Putamen (tissue), 1 donor: ENCODE results near the gene RIMS1.
"Not testable (repeated sequence)": the region's sequence is repeated elsewhere in the genome, so short reads cannot be mapped to it uniquely, and the experiment has no call there.

ENCODE experiments used
- DNase-seq: peaks from one replicate; pipeline ENCODE4 v3.0.0-alpha.2; 2016; ENCODE audit warnings: low spot score

The RIMS1 gene

DNA sequence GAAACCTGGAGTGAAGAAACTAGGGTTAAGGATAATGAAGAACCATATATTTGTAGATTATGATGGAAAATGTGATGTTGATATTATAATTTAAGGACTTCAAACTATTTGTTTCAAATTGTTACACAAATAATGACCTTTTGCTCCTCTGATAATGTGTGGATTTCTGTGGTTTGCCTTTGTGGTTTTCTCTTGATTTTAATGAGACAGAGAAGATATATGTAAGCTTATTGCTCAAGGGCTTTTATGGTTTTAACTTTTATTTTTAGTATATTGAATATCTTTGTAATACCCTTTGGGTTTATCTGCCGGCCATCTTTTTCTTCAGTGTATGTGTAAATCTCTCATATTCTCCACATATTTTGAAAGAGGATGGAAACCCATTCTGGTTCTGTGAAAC, 362.3 kb downstream of the RIMS1 start:
- DNase-seq, result no peak

DNA sequence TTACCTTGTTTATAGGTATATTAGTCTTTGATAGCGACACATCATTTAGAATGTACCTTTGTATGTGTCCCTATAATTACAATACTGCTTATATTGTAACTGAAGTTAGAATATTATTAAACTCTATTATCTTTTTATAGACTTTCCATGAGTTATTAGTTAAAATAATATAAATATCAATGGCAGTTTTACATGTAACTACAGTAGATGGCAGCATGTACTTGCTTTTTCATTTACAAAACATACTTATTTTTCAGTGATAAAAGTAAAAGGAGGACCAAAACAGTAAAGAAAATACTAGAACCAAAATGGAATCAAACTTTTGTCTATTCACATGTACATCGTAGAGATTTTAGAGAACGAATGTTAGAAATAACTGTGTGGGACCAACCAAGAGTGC, 364.3 kb downstream of the RIMS1 start:
- no peak for DNase-seq

DNA sequence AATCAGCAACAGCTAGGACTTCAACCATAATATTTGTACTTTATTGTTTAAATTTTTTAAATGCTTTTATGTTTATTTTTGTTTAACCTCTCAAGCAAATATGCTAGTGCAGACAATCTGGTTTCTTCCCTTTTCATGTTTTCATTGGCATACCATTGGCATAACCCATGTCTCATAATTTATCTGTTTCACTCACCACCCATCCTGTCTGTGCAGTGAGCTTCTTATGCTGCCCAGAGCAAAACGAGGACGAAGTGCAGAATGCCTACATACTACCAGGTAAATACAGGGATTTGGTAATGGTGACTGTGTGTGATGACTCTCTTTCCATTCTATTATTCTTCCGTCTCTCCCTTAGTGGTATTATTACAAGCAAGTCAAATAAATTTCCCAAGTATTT, 374.1 kb downstream of the RIMS1 start:
- DNase-seq, result no peak

DNA sequence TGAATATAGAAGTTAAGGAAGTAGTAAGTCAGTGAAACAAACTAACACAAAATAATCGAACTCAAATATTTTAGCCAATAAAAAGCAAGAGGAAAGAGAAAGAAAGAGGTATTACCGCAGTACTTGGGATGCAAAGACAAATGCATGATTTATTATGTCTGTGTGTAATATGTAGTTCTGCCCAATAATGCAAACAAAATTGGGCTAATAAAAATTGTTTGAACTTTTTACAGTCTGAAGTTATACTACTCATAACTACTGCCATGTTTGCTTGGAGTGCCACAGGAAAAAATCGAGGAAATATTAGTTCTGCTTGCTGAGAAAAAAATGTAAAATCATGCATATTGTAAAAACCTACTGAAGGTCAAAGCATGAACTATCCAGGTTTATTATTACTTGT, 375.2 kb downstream of the RIMS1 start:
- no peak for DNase-seq

DNA sequence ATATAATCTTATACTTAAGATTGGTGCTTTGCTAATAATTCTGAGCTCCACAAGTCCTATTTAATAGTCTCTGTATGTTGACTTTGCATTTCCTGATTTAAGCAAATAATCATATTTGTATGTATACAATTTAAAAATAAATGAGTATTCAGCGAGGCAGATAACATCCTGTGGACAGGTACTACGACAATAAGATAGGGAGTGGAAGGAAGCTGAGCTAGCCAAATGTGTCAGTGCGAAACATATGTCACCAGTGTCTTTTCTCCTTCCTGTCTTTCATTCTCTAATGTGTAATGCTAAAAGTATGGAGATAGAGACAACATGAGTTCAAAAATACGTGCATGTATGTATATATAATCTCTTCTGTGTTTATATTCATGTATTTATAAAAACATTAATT, 375.9 kb downstream of the RIMS1 start:
- no peak for DNase-seq

DNA sequence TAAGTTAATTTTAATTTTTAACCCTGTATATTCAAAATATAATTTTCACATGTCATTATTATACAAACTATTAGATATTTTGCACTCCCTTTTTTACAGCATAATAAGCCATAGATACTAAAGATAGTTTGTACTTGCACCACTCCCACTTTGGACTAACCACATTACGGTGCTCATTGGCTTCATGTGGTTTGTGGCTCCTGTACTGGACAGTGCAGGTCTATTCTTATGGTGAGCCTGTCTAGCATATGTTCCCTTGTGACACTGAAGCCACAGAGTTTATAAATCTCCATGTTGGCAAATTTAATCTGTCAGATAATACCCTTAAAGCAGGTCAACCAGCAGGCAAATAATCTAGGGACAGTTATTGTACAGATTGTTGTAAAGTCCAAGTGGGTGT, 381.1 kb downstream of the RIMS1 start:
- DNase-seq, result no peak

DNA sequence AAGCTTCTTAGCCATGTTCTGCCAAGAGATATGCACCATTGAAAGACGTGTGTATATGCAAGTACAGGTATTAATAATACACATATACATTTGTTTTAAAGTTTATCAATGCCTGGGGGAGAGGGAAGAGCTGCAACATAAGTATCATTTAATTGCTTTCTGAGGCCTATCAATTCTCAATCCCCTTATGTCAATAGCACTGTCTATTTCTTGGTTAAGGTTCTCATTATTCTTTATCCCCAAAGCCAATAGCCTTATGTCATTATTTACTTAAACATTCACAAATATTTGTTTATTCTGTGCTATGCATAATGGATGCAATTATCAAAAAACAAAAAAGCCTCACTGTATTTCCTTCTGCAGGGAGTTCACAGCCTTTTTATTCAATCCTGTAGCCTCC, 385.2 kb downstream of the RIMS1 start:
- no peak for DNase-seq

DNA sequence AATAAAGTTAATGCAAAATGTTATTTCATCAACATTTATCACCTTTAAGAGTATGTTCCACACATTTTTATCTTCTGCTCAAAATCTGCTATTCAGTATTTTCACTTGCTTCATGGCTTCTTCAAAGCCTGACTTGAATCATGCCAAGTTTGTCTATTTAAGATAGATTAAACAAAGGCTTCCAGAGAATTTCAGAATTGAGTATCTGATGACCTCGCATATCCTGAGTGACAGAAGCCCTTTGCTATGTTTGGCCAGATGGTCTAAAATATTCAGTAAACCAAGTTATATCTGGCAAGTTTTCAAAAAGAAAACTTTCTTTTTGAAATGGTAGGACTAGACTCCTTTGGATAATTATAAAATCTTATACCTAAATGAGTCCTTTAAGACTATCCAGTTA, 386.6 kb downstream of the RIMS1 start:
- DNase-seq, result no peak

DNA sequence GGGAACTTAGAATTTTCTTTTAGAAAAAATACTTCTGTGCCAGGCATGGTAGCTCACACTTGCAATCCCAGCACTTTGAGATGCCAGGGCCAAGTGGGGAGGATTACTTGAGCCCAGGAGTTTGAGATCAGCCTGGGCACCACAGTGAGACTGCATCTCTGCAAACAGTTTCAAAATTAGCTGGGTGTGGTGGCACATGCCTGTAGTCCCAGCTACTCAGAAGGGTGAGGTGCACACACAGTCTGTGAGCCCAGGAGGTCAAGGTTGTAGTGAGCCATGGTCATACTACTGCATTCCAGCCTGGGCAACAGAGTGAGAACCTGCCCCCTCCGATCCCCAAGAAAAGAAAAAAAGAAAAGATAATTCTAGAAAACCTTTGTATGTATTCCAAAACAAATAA, 389.5 kb downstream of the RIMS1 start:
- no peak for DNase-seq

DNA sequence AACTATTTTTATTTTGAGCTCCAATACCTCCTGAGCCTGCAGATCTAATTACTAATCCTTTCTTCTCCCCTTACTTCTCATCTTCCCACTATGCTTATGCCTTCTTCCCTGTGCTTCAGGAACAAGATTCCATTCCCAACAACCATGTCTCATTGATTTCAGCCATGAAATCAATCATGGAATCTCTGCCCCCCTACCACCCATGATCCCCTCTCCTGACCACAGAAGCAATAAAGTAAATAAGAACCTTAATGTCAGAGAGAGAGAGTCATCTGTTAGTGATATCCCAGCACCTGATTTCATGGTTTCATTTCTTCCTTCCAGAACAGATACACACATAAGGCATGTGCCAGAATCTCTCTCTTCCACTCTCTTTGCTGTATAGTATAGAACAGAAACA, 395.9 kb downstream of the RIMS1 start:
- DNase-seq, result no peak

DNA sequence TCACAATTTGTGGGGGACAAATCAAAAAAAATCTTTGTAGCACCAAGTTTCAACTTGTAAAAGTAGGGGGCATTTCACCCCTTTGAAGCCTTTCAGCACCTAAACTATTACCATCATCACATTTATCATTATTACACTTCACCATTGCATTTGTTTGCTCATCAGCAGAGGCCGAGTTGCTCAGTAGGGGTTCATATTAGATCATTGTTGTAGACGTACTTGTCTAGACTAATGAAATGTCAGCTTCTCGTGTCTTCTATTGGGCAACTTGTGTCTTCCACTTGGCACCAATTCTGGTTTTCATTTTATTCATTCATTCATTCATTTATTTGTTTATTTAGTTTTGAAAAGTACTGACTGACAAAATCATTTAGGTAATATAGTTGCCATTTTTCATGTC, 397.2 kb downstream of the RIMS1 start:
- DNase-seq, result no peak

DNA sequence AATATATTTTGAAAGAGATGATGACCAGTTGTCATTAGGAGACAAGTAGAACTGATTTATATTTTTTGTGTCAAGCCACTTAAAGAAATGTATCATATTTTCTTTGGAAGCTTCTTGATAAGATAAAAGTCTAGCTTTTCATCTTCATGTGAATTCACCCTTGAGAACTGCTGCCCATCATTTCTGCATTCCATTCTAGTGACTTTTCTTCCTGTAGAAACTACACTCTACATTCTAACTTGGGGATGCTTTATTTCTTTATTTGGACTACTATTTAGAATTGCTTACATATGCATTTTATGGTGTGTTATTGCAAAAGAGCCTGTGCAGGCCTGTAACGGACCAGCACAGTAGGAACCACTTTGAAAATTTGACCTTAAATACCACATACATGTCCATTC, 400.6 kb downstream of the RIMS1 start:
- DNase-seq, result no peak

DNA sequence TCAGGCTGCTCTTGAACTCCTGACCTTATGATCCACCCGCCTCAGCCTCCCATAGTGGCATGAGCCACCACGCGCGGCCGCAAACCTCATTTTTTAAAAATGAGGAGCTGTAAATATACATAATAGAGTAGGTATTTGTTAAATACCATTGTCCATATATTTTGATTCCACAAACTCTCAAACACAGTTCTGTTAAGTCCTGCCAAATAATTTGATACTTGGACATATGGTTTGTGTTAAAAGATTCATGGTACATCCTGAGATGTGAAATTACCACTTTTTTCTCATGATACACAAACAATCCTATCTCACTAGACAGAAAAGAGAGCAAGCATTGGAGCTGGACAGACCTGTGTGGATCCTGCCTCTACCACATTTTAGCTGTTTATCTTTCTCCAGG, 401.5 kb downstream of the RIMS1 start:
- no peak for DNase-seq

DNA sequence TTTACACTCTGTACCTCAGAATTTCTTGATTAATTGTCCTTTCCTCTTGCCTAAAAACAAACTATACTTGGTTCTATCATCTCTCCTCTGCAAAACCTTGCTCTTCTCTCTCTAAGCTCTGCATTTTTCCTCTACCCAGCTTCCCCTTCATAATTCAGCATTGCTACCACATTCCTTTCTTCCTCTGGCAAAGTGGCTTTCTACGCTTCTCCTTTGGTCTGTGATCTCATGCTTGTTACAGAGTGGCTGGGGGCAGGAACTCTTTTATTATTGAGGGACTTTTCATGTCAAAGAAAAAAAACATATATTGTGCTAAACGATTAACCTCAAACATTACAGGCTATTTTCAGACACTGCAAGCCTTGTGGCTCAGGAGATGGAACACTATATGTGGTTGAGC, 402.2 kb downstream of the RIMS1 start:
- DNase-seq, result no peak

DNA sequence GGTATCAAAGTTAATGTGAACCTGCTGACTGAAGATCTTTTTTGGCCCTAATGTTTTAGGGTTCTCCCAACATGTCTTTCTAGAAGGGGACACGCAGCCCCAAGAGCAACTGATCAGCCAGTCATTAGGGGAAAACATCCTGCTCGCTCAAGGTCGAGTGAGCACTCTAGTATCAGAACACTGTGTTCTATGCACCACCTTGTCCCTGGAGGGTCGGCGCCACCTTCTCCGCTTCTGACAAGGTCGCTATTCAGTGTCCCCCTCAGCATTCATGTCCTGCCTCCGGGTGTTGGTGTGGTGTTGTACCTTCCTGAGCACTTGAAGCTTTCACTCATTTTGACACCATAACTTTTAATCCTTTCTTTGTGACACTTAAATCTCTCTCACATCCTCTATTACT, 404.3 kb downstream of the RIMS1 start:
- no peak for DNase-seq

DNA sequence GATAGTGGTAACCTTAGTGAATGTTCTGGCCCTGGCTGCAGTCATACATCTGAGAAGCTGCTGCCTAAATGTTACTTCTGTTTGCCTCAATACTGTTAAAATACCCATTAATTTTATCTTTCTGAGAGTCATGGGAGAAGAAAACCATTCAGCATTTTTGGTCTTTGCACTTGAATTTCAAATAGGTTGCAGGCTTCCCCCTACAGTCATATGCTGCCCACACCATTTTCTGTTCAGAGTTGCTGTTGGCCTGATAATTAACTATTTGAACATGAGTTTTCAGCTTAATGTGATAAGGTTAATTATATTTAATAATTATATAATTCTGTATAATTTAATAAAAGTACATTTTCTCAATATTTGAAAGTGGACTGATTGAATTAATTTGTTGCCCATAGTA, 410.0 kb downstream of the RIMS1 start:
- DNase-seq, result no peak

DNA sequence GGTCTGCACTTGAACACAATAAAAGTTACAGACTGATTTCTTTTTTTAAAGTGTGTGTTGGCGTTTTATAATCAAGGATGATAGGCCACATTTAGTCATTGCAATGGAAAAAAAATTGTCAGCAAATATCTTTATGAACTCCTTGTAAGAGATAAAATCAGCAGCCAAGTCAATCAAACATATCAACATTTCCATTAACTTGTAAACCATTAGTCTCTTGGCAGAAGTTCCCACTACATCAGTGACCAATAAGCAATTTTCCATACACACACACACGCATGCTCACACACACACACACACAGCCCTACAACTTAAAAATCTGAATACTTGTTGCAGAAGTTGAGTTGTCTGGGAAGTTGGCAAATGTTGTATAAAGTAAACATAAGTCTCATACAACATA, 419.6 kb downstream of the RIMS1 start:
- no peak for DNase-seq

DNA sequence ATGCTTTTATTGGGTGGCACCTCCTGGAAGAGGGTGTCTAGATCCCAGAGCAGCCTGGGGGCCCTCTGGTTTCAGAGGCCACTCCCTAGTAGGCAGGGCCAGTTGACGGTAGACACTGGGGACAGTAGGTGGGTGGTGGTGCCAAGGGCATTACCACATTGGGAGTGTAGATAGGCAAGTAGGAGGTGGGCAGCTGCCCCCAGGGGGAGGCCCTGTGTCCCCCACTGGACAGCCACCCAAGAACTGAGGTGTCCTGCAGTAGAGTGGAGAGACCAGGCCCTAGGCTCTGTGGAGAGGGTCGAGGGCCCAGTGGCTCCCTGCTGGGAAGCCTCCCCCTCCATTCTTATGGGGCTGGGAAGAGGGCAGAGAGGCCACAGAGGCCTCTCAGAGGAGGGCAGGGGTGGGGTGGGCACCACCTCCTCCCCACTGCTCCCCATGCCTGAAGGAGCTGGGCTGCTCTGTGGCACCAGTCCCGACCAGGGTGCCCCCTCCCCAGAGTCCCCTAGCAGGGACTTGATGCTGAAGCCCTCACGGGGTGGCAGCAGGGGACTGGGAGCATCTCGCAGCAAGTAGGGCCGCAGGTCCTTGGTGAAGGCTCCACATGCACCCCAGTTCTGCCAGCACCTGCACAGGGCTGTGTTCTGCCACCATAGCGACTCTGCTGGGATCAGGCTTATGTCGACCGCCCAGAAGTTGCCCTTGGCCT, 430.5 kb downstream of the RIMS1 start:
- DNase-seq, result no peak

DNA sequence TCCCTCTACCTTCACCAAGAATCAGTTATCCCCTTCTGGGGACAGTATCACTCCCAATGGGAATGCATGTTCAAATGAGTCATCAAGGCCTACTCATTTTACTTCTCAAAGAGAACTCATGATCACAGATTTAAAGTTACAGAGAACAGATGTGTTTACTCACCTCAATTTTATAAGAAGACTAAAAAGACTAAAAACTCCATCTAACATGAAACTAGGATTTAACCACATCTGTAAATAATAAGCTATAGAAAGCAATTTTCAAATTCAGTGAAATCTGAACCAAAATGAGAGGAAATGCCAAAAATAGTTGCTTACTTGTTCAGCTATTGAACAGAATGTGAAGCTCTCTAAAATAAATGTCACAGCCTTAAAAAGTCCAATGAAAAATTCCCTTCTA, 435.4 kb downstream of the RIMS1 start:
- no peak for DNase-seq

DNA sequence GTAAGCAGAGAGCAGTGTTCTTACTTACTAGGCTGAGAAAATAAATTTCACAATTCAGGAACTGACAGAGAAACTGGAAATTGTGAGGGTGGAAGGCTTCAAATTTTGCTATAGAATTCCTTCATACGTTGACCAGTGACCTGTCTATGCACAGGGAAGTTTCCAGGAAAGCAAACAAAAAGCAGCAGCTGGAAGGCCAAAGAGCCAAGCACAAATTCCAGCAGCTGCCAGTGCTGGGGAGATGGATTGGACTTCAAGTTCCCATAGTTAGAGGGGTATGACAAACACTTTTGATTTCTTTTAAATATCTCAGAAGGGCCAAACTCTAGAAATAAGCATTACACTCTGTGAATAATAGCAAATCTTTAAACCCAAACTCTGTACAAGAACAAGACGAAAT, 436.4 kb downstream of the RIMS1 start:
- DNase-seq, result no peak

DNA sequence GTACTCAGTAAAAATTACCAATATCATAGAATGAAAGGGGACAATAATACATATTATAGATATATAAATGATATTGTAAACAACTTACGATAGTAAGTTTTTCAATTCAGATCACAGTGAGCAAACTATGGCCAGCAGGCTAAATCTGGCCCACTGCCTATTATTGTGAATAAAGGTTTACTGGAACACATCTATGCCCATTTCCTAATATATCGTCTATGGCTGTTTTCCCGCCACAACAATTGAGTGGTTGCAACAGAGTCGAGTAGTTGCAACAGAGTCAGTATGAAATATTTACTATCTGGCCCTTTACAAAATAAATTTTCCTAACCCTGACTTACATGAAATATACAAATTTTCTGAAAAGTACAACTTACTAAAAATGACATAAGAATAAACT, 438.2 kb downstream of the RIMS1 start:
- no peak for DNase-seq

DNA sequence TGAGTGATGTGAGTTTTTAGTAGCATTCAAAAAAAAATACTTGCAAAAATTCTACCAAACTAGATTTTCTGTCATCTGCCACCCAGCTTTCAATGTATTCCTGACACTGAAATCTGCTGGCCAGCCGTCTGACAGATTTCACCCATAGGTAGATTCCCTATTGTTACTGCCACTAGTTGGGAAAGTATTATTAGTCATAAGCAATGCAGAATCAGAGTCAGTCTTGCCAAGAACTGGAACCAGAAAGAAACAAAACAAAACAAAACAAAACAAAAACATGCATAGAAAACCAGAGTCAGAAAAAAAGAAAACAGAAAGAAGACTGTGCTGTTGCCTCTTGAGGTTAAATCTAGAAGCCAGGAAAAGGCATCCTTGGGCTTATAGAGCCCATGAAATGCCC, 442.4 kb downstream of the RIMS1 start:
- DNase-seq, result no peak

DNA sequence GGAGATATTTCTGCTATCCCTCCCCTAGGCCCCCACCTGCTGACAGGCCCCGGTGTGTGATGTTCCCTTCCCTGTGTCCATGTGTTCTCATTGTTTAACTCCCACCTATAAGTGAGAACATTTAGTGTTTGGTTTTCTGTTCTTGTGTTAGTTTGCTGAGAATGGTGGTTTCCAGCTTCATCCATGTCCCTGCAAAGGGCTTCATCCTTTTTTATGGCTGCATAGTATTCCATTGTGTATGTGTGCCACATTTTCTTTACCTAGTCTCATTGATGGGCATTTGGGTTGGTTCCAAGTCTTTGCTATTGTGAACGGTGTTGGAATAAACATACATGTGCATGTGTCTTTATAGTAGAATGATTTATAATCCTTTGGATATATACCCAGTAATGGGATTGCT, 448.9 kb downstream of the RIMS1 start:
- not testable (repeated sequence) for DNase-seq

DNA sequence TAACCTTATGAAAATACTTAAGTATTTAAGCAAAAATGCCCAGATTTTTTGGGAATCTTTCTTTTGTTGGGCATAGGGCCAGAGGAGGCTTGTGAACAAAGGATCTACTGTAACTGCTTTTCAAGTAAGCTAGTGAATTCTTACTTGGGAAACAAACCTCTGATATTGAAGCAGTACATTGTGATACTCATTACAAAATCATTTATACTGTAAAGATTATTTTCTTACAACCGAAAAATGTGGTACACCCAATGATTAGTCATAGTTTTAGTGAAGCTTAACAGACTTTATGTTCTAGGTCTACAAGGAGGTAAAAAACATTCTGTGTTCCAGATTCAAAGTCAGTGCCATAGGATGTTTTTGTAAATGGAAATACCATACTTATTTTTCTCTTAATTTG, 462.6 kb downstream of the RIMS1 start:
- DNase-seq, result no peak
